CD4-positive, CD25-positive, alpha-beta regulatory T cell (primary cell): ENCODE measurements around the gene MFGE8. TPM values are rescaled to one million over a fixed set of nuclear protein-coding genes. Genes with fewer than 3 reads are reported as not detected.

Source experiments
- ATAC-seq, 2 donors: fragments of 150-1000 bp; cut with Tn5 transposase; one replicate each; pipeline ENCODE4 v1.10.0; 2021; ENCODE audit warnings: low read depth in 2 of 2, moderate number of reproducible peaks in 2 of 2, moderate library complexity in 1 of 2
- DNase-seq, 3 donors: peaks; one replicate each; pipeline versions ENCODE4 v3.0.0 to v3.0.0-alpha.2; 2012 to 2022; ENCODE audit warnings: mixed read lengths in 1 of 3
- H3K27ac ChIP-seq: one replicate; pipeline ENCODE4 v1.7.0; 2013; ENCODE audit warnings: mild to moderate bottlenecking, low read length; ENCODE audit not compliant: insufficient read depth, poor library complexity, severe bottlenecking
- H3K27me3 ChIP-seq: one replicate; pipeline ENCODE4 v1.7.0; 2013; ENCODE audit warnings: low read length; ENCODE audit not compliant: control insufficient read depth, insufficient read depth
- H3K36me3 ChIP-seq: one replicate; pipeline ENCODE4 v1.7.0; 2013; ENCODE audit warnings: mild to moderate bottlenecking, low read length, moderate library complexity; ENCODE audit not compliant: control insufficient read depth, insufficient read depth
- H3K4me1 ChIP-seq: 2 replicates; pipeline ENCODE4 v1.7.0; 2013; ENCODE audit warnings: mild to moderate bottlenecking, low read length; ENCODE audit not compliant: insufficient read depth, control insufficient read depth, poor library complexity, severe bottlenecking
- H3K4me3 ChIP-seq: one replicate; pipeline ENCODE4 v1.7.0; 2013; ENCODE audit warnings: low read depth, mild to moderate bottlenecking, low read length, moderate library complexity
- H3K9me3 ChIP-seq, 2 experiments: 1 replicate in 1 of 2; 2 replicates in 1 of 2; pipeline ENCODE4 v1.7.0; 2013; ENCODE audit warnings: low read length in 2 of 2, mild to moderate bottlenecking in 1 of 2, moderate library complexity in 1 of 2; ENCODE audit not compliant: control insufficient read depth in 2 of 2
- H3K27ac Mint-ChIP-seq, 3 donors: one replicate each; pipeline ENCODE4 v1.8.0; 2020 to 2022; ENCODE audit warnings: mild to moderate bottlenecking in 3 of 3, mixed read lengths in 3 of 3, moderate library complexity in 2 of 3
- H3K27me3 Mint-ChIP-seq: one replicate; pipeline ENCODE4 v1.8.0; 2022; ENCODE audit warnings: mild to moderate bottlenecking, mixed read lengths
- H3K36me3 Mint-ChIP-seq: one replicate; pipeline ENCODE4 v1.8.0; 2020; ENCODE audit warnings: mixed read lengths
- H3K4me1 Mint-ChIP-seq, 4 donors: one replicate each; pipeline ENCODE4 v1.8.0; 2020 to 2022; ENCODE audit warnings: mixed read lengths in 4 of 4, mild to moderate bottlenecking in 1 of 4
- H3K4me3 Mint-ChIP-seq, 4 donors: one replicate each; pipeline ENCODE4 v1.8.0; 2020 to 2022; ENCODE audit warnings: mild to moderate bottlenecking in 4 of 4, mixed read lengths in 4 of 4, moderate library complexity in 3 of 4
- H3K9me3 Mint-ChIP-seq, 7 donors: one replicate each; pipeline ENCODE4 v1.8.0; 2020 to 2022; ENCODE audit warnings: mixed read lengths in 7 of 7, mild to moderate bottlenecking in 3 of 7, moderate library complexity in 2 of 7
- polyA plus RNA-seq, 4 donors: library from polyadenylated mRNA; unstranded; fragments of 300-500 nt; fragmentation: Illumina TruSeq; gene quantifications; one replicate each; pipeline ENCODE4 v1.2.3, GENCODE V29; 2021
- total RNA-seq: library from RNA; stranded (reverse); gene quantifications from one replicate; pipeline ENCODE4 v1.2.3, GENCODE V29; 2022

Gene MFGE8
- total and polyA plus RNA-seq, 5 donors from 2014 or later = 14.0 to 149 (median 14.4) TPM

- Mint-ChIP-seq H3K9me3 (no peaks in the 10 kb centered on the region), H3K4me3 (peak overlapping the region; percentile 52 to 100 (median 86)), H3K36me3 (peaks cover 16% of the 10 kb centered on the region), H3K4me1 (peaks cover 0 to 65% (median 31%) of the 10 kb centered on the region in 4 donors), H3K27ac (peak overlapping the region; percentile 86 to 98 (median 87)), H3K27me3 (no peaks in the 10 kb centered on the region)
- Histone ChIP-seq H3K4me3 (peak overlapping the region; percentile 26), H3K9me3 (no peaks in the 10 kb centered on the region), H3K36me3 (peaks cover 13% of the 10 kb centered on the region), H3K4me1 (peaks cover 42% of the 10 kb centered on the region), H3K27me3 (no peaks in the 10 kb centered on the region), H3K27ac (peak overlapping the region; percentile 31)
- no peak for ATAC-seq
- DNase-seq = no peak
Measured at GRCh38 chr15:88897142-88897455, 16.1 kb downstream of the MFGE8 start.

DNA sequence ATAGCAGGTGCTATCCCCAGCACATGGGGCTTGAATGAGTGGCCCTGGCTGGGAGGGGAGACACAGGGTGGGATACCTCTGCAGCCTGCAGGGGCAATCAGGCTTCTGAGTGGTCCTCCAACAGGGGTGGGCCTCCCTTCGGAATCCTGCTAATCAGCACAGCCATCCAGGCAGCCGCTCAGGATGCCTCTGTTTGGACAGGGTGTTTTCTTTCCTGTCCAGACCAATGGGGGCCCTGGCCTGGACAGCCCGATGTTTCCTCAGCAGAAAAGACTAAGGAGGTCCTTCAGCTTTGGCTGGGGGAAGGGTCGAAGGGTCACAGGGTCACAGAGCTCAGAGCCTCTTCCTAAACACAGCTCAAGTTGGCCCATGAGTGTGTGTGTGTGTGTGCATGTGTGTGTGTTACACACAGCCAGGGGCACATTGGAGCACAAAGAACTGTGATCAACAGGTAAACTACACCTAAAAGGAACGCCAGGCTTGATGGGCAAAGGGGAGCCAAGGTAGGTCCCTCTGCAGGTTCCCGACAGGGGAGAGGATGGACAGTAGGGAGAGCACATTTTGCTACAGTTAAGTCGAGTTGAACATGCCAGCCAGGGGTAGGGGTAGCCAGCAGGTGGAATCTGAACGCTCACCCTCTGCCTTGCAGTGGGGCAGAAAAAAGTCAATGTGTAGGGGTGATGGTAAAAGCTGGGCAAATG is 16.7 kb downstream of the MFGE8 start:
- DNase-seq (peak in 1 of 3 donors; percentile 13), ATAC-seq (no peak)
- Histone ChIP-seq H3K27ac (peak overlapping the region; percentile 31), H3K9me3 (no peaks in the 10 kb centered on the region), H3K4me1 (peaks cover 41% of the 10 kb centered on the region), H3K27me3 (no peaks in the 10 kb centered on the region), H3K36me3 (peaks cover 18% of the 10 kb centered on the region), H3K4me3 (peak overlapping the region; percentile 26)
- H3K9me3 Mint-ChIP-seq = no peaks in the 10 kb centered on the region
- peak overlapping the region; percentile 86 to 98 (median 87) for H3K27ac Mint-ChIP-seq
- H3K4me1 Mint-ChIP-seq = peaks cover 0 to 59% (median 26%) of the 10 kb centered on the region in 4 donors
- peaks cover 11% of the 10 kb centered on the region for H3K36me3 Mint-ChIP-seq
- H3K27me3 Mint-ChIP-seq = no peaks in the 10 kb centered on the region
- H3K4me3 Mint-ChIP-seq = peak overlapping the region; percentile 73 to 100 (median 86)

DNA sequence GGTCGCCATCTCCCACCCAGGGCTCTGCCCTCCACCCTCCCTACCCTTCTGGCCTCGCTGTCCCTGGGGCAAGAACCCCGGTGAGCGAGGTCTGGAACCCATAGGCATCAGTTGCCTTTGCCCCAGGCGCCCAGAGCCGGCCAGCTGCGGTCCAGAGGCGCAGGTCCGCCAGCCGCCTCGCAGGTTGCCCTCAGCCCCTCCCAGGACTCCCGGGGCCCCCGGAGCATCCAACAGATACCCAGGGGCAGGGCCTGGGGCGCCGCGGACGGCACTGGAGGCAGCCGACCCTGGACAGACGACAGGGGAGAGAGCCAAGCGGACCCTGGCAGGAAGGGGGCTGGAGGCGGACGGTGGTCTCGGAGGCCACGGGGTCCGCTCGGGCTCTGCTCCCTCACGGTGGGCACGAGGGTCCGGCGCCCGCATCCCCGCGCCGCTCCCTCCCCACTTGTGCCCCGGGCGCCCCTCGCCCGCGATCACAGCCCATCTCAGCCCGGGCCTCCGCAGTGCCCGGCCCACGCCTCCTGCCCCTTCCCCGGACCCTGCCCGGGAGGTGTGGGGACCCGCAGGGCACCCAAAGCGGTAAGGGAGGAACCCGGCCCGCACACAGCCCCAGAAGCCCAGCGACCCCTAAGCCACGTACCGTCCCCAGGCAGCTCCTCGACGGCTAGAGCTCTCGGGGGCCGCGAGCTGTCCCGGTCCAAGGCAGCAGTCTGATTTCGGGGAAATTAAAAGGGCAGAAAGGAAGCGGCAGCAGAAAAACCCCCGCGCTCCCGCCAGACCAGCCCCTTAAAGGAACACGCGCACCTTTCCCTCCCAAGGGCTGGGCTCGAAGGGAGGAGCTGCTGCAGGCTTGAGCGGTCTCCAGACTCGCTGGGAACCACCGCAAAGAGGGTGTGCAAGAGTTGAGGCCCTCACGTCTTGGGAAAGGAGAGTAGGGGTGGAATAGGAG is 18.1 kb downstream of the MFGE8 start, which contains the start of gene HAPLN3:
HAPLN3 (minus strand) TSS at position 726 of the 949 bp plus-strand sequence. CDS start 8,246 bp downstream, outside the sequence.
- no peaks in the 10 kb centered on the region for H3K9me3 Mint-ChIP-seq
- peak; percentile 41 to 79 (median 42) for DNase-seq
- H3K27me3 ChIP-seq = no peaks in the 10 kb centered on the region
- H3K36me3 ChIP-seq = peaks cover 13% of the 10 kb centered on the region
- no peaks in the 10 kb centered on the region for H3K36me3 Mint-ChIP-seq
- H3K27me3 Mint-ChIP-seq = no peaks in the 10 kb centered on the region
- H3K4me3 Mint-ChIP-seq = peak within 1 kb of the TSS; percentile 96 to 100 (median 97)
- no peaks in the 10 kb centered on the region for H3K9me3 ChIP-seq
- peak in 1 of 2 donors; percentile 13 for ATAC-seq
- H3K4me3 ChIP-seq = peak within 1 kb of the TSS; percentile 71
- H3K27ac ChIP-seq = peak within 1 kb of the TSS; percentile 78
- peaks cover 0 to 64% (median 27%) of the 10 kb centered on the region in 4 donors for H3K4me1 Mint-ChIP-seq
- peak within 1 kb of the TSS; percentile 90 to 95 (median 92) for H3K27ac Mint-ChIP-seq
- peaks cover 48% of the 10 kb centered on the region for H3K4me1 ChIP-seq

DNA sequence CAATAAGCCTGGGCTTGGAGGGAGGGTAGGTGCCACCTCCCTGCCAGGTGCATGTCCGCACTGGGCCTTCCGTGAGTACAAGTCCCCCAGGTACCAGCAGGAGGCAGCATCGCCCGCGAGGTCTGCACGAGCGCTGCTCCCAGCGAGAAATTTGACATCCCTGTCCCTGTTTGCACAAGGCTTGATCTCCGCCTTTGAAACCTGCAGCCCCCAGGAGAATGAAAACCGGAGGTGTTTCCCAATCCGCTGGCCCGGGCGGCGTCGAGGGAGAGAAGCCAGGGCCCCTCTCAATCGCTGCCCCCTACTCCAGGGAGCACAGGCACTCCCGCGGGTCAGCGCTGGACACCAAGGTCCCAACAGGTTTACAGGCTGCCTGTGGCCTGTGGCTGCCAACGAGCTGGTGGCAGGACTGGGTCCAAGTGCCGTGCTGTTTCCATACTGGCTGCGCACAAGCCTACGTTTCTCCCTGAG is 18.8 kb downstream of the MFGE8 start:
- H3K27ac Mint-ChIP-seq = peak overlapping the region; percentile 90 to 95 (median 91)
- DNase-seq (peak; percentile 74 to 90 (median 86)), ATAC-seq (peak; percentile 67 to 72)
- no peaks in the 10 kb centered on the region for H3K27me3 Mint-ChIP-seq
- H3K4me1 Mint-ChIP-seq = peaks cover 0 to 70% (median 29%) of the 10 kb centered on the region in 4 donors
- H3K9me3 Mint-ChIP-seq = no peaks in the 10 kb centered on the region
- Histone ChIP-seq H3K4me3 (peak overlapping the region; percentile 71), H3K27ac (peak overlapping the region; percentile 78), H3K36me3 (peaks cover 13% of the 10 kb centered on the region), H3K27me3 (no peaks in the 10 kb centered on the region), H3K9me3 (no peaks in the 10 kb centered on the region), H3K4me1 (peaks cover 48% of the 10 kb centered on the region)
- H3K36me3 Mint-ChIP-seq = peaks cover 4% of the 10 kb centered on the region
- H3K4me3 Mint-ChIP-seq = peak overlapping the region; percentile 93 to 100 (median 96)

DNA sequence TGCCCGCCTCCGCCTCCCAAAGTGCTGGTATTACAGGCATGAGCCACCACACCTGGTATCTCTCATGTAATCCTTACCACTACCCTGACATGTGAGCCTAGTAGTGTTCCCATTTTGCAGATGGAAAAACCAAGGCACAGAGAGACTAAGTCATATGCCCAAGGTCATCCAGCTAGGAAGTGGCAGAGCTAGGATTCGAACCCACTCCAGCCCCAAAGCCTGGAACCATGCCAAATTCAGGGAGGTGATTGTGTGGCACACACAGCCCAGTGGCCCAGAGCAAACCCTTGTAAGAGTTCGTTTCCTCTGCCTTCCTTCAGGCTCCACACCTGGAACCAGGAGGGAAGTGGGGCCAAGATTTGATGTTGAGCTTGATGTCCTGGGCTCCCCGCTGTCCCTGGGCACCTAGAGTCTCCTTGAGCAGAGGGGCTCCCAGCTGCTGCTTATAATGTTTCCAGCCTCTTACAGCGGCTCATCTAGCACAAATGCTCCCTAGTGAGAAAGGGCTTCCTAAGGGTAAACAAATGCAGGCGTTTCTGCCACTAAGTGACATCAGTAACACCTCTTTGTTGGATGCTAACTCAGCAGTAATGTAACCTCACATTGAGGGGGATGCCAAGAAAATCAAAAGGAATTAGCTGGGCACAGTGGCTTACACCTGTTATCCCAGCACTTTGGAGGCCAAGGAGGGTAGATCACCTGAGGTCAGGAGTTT is 21.5 kb downstream of the MFGE8 start:
- no peak for ATAC-seq
- peak overlapping the region in 2 of 4 donors; percentile 64 to 84 for H3K4me3 Mint-ChIP-seq
- H3K9me3 Mint-ChIP-seq = no peaks in the 10 kb centered on the region
- Histone ChIP-seq H3K4me1 (peaks cover 34% of the 10 kb centered on the region), H3K9me3 (no peaks in the 10 kb centered on the region), H3K4me3 (no peak overlapping the region), H3K36me3 (peaks cover 32% of the 10 kb centered on the region), H3K27ac (no peak overlapping the region), H3K27me3 (no peaks in the 10 kb centered on the region)
- no peak for DNase-seq
- no peak overlapping the region for H3K27ac Mint-ChIP-seq
- peaks cover 0 to 69% (median 22%) of the 10 kb centered on the region in 4 donors for H3K4me1 Mint-ChIP-seq
- H3K27me3 Mint-ChIP-seq = no peaks in the 10 kb centered on the region
- H3K36me3 Mint-ChIP-seq = peaks cover 13% of the 10 kb centered on the region

DNA sequence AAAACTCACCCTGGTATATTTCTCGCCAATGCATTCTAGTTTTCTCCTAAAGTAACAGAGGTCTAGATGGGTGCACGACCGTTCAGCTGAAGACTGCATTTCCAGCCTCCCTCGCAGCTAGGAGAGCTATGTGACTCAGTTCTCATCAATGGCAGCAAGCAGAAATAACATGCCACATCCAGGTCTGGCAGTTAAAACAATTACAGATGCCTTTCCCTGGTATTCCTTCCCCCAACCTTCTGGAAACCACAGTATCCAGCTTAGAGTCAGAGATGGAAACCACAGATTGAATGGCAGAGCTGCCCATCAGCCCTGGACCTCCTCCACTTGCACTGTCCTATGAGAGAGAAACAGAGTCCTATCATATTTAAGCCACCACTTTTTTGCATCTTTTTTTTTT is 22.7 kb downstream of the MFGE8 start:
- Mint-ChIP-seq H3K9me3 (no peaks in the 10 kb centered on the region), H3K36me3 (peaks cover 13% of the 10 kb centered on the region), H3K4me1 (peaks cover 0 to 59% (median 15%) of the 10 kb centered on the region in 4 donors), H3K4me3 (peak overlapping the region in 2 of 4 donors; percentile 33 to 64), H3K27me3 (no peaks in the 10 kb centered on the region), H3K27ac (no peak overlapping the region)
- peaks cover 23% of the 10 kb centered on the region for H3K4me1 ChIP-seq
- H3K36me3 ChIP-seq = peaks cover 38% of the 10 kb centered on the region
- no peaks in the 10 kb centered on the region for H3K27me3 ChIP-seq
- H3K4me3 ChIP-seq = no peak overlapping the region
- H3K9me3 ChIP-seq = no peaks in the 10 kb centered on the region
- no peak for DNase-seq
- ATAC-seq = no peak
- no peak overlapping the region for H3K27ac ChIP-seq

- ATAC-seq = no peak
- Histone ChIP-seq H3K36me3 (peaks cover 53% of the 10 kb centered on the region), H3K27ac (no peak overlapping the region), H3K4me3 (no peak overlapping the region), H3K4me1 (peaks cover 16% of the 10 kb centered on the region), H3K27me3 (no peaks in the 10 kb centered on the region), H3K9me3 (no peaks in the 10 kb centered on the region)
- no peak for DNase-seq
- H3K9me3 Mint-ChIP-seq = no peaks in the 10 kb centered on the region
- H3K27me3 Mint-ChIP-seq = no peaks in the 10 kb centered on the region
- peaks cover 0 to 60% (median 17%) of the 10 kb centered on the region in 4 donors for H3K4me1 Mint-ChIP-seq
- no peak overlapping the region for H3K27ac Mint-ChIP-seq
- peak overlapping the region in 1 of 4 donors; percentile 22 for H3K4me3 Mint-ChIP-seq
- peaks cover 23% of the 10 kb centered on the region for H3K36me3 Mint-ChIP-seq
Measured at GRCh38 chr15:88888719-88889118, 24.5 kb downstream of the MFGE8 start.
